Ascending aorta (tissue), 2 donors: ENCODE results near the gene NOL7. TPM values are rescaled to one million over a fixed set of nuclear protein-coding genes. Genes with fewer than 3 reads are reported as not detected.

Experiments
- DNase-seq, 2 donors: peaks; one replicate each; pipeline ENCODE4 v3.0.0-alpha.2; 2019; ENCODE audit warnings: low spot score in 2 of 2
- H3K27ac ChIP-seq, 2 donors: fragments of 200-600 bp; sonication (generic); one replicate each; pipeline ENCODE4 v1.5.1; 2016 to 2017; ENCODE audit warnings: mild to moderate bottlenecking in 1 of 2
- H3K27me3 ChIP-seq: fragments of 200-600 bp; sonication (generic); one replicate; pipeline ENCODE4 v1.5.1; 2017
- H3K36me3 ChIP-seq, 2 donors: fragments of 200-600 bp; sonication (generic); one replicate each; pipeline ENCODE4 v1.5.1; 2016
- H3K4me1 ChIP-seq, 2 donors: fragments of 200-600 bp; sonication (generic); one replicate each; pipeline ENCODE4 v1.5.1; 2016 to 2017; ENCODE audit warnings: mild to moderate bottlenecking in 1 of 2
- H3K4me3 ChIP-seq, 2 donors: fragments of 200-600 bp; sonication (generic); one replicate each; pipeline ENCODE4 v1.5.1; 2016 to 2017; ENCODE audit warnings: mild to moderate bottlenecking in 1 of 2
- H3K9me3 ChIP-seq, 2 donors: fragments of 200-600 bp; sonication (generic); one replicate each; pipeline ENCODE4 v1.5.1; 2016
- CTCF ChIP-seq, 3 experiments: fragments of 200-600 bp in 2 of 3; fragments of 450-650 bp in 1 of 3; sonication (generic) in 2 of 3; IDR thresholded peaks; one replicate each; pipeline ENCODE4 v1.5.1; 2016 to 2019; ENCODE audit warnings: antibody characterized with exemption in 3 of 3, mild to moderate bottlenecking in 1 of 3, moderate library complexity in 1 of 3
- intact Hi-C: fragments of 100-400 bp; cut with DNase I; formaldehyde crosslinking; loops from one replicate; pipeline ENCODE4 v1.15.1; 2023
- total RNA-seq: library from RNA; depleted of rRNA; stranded (reverse); fragments of >200 nt; gene quantifications from one replicate; pipeline ENCODE4 v1.1.0, GENCODE V29; 2016

NOL7 gene
- total RNA-seq = 32.2 TPM

GRCh38 chr6:13614926-13615791 lies at the start of gene NOL7:
TSS of gene NOL7 (plus strand) at chr6:13615335. CDS start at chr6:13615359, 24 bp downstream.
- peaks cover 0 to 17% of the 10 kb centered on the region in 2 donors for H3K4me1 ChIP-seq
- intact Hi-C loops = loop anchor here (1.0 to 2.0 kb wide), 4 partner anchors 41 to 199 kb away; partner anchors contain the start of genes MCUR1 and SIRT5

DNA sequence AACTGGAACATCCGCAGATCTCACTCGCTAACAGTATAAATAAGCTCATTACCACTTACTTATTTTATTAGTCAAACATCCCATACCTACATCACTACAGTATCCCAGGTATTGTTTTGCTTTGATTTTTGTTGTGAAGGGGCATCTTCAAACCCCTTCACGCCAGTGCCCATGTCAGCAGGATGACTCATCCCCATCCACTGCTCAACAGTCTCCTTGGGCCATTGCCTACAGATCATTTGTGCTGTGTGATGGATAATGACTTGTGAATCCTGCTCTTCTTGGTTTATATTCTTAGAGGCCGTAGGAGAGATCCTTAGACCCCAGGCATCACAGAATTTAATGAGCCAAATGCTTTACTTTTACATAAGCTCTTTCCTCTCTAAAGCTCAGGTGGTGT lies 49.2 kb upstream of the NOL7 start:
- Histone ChIP-seq H3K4me3 (no peak overlapping the region), H3K4me1 (no peaks in the 10 kb centered on the region)
- no peak for DNase-seq

More at GRCh38 chr6:13614926-13615791, at the start of gene NOL7:
- H3K27ac ChIP-seq = peak within 1 kb of the TSS; percentile 92 to 95
- DNase-seq = peak; percentile 84 to 98
- peaks cover 29 to 33% of the 10 kb centered on the region in 2 donors for H3K36me3 ChIP-seq
- peak within 1 kb of the TSS; percentile 82 to 97 for H3K4me3 ChIP-seq
- TF ChIP-seq CTCF (IDR thresholded peaks at IDR 0.05) = peak; percentile 83 to 96 (median 87)
- no peaks in the 10 kb centered on the region for H3K27me3 ChIP-seq
- no peaks in the 10 kb centered on the region for H3K9me3 ChIP-seq

DNA sequence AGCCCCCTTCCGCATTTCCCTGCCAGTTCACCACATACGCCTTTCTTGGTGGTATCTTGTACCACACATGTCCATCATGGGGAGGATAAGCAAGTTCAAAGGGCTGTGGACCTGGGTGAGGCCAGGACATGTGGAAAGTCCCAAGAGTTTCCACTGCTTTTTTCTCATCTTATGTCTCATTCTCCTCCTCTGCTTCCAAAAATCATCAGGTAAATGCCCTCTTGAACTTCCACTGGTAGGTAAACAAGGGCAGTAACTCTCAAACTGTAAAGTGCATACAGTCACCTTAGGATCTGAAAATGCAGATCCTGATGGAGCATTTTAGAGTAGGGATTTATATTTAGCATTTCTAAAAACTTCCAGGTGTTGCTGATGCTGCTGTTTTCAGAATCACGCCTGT lies 48.6 kb upstream of the NOL7 start:
- no peak overlapping the region for H3K27ac ChIP-seq
- no peak for TF ChIP-seq CTCF (IDR thresholded peaks at IDR 0.05)
- no peaks in the 10 kb centered on the region for H3K36me3 ChIP-seq
- no peak for DNase-seq
- H3K9me3 ChIP-seq = no peaks in the 10 kb centered on the region
- no peaks in the 10 kb centered on the region for H3K27me3 ChIP-seq
- no peak overlapping the region for H3K4me3 ChIP-seq
- intact Hi-C loops = no loop called here
- no peaks in the 10 kb centered on the region for H3K4me1 ChIP-seq

More for the DNA sequence above, 49.2 kb upstream of the NOL7 start:
- no peak for TF ChIP-seq CTCF (IDR thresholded peaks at IDR 0.05)
- Histone ChIP-seq H3K27me3 (no peaks in the 10 kb centered on the region), H3K9me3 (no peaks in the 10 kb centered on the region), H3K27ac (no peak overlapping the region), H3K36me3 (no peaks in the 10 kb centered on the region)
- intact Hi-C loops = no loop called here

DNA sequence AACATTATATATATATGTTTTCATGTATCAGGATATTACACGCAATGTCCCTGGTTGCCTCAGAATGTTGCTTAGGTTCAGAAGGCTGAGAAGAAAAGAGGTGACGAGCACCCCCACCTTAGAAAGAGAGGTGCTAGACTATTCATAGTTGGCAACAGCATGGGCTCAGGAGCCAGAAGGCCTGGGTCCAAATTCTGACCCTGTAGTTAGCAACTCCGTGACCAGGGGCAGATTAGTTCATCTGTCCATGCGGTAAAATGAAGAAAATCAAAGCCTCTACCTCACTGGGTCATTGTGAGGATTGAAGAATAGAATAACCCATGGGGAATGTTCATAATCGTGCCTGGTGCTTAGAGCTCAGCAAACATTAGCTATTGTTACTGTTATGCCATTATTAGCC lies 46.2 kb upstream of the NOL7 start:
- peaks cover 0 to 3% of the 10 kb centered on the region in 2 donors for H3K4me1 ChIP-seq
- H3K27ac ChIP-seq = no peak overlapping the region
- H3K4me3 ChIP-seq = no peak overlapping the region
- intact Hi-C loops = no loop called here
- no peak for DNase-seq
- H3K27me3 ChIP-seq = no peaks in the 10 kb centered on the region
- no peaks in the 10 kb centered on the region for H3K9me3 ChIP-seq
- H3K36me3 ChIP-seq = no peaks in the 10 kb centered on the region
- TF ChIP-seq CTCF (IDR thresholded peaks at IDR 0.05) = no peak

- no peaks in the 10 kb centered on the region for H3K36me3 ChIP-seq
- no peak for TF ChIP-seq CTCF (IDR thresholded peaks at IDR 0.05)
- DNase-seq = no peak
- H3K4me3 ChIP-seq = no peak overlapping the region
- H3K9me3 ChIP-seq = no peaks in the 10 kb centered on the region
- intact Hi-C loops = loop anchor here (5.0 kb wide), 1 partner anchor 85 kb away; the partner anchor contains the start of gene GFOD1
- peaks cover 0 to 3% of the 10 kb centered on the region in 2 donors for H3K4me1 ChIP-seq
- H3K27me3 ChIP-seq = no peaks in the 10 kb centered on the region
- H3K27ac ChIP-seq = no peak overlapping the region
Observed at GRCh38 chr6:13572240-13572639, 42.9 kb upstream of the NOL7 start.
